Measurements from ENCODE around the gene RUVBL1. TPM values are rescaled to one million over a fixed set of nuclear protein-coding genes. Genes with fewer than 3 reads are reported as not detected.
A peak's percentile ranks its signal among the peaks of the same experiment; 100 is the strongest.

The RUVBL1 gene
- total and polyA plus RNA-seq, 4 donors = 13.3 to 23.1 (median 13.9) TPM

GRCh38 chr3:128145279-128145678 is 21.7 kb upstream of the RUVBL1 start:
- Histone ChIP-seq H3K27me3 (ENCODE audit: control insufficient read depth in 4 of 4, insufficient read depth in 4 of 4, low read length in 3 of 4) (no peaks in the 10 kb centered on the region), H3K9ac (ENCODE audit: low read depth in 1 of 2, low read length in 2 of 2) (no peak overlapping the region), H3K9me3 (ENCODE audit: control insufficient read depth in 4 of 4, low read length in 3 of 4) (no peaks in the 10 kb centered on the region), H3K36me3 (ENCODE audit: control insufficient read depth in 4 of 4, insufficient read depth in 3 of 4, low read depth in 1 of 4, low read length in 3 of 4) (peaks cover 0 to 5% (median under 1%) of the 10 kb centered on the region in 4 donors), H3K4me3 (ENCODE audit: low read depth in 1 of 3, low read length in 3 of 3) (no peak overlapping the region), H3K27ac (ENCODE audit: low read depth in 1 of 2, low read length in 2 of 2) (no peak overlapping the region), H3K4me1 (ENCODE audit: control insufficient read depth in 4 of 4, insufficient read depth in 4 of 4, low read length in 3 of 4) (no peaks in the 10 kb centered on the region)
- WGBS = 80% methylated on average over 6 of the region's 6 CpGs
- TF ChIP-seq HNF4A (conservative IDR thresholded peaks at IDR 0.05) = no peak
- TF ChIP-seq FOXA2 (IDR thresholded peaks at IDR 0.05) = no peak
- no peak for TF ChIP-seq GABPA (IDR thresholded peaks at IDR 0.05 in 1 of 2, conservative IDR thresholded peaks at IDR 0.05 in 1 of 2)
- TF ChIP-seq TAF1 (conservative IDR thresholded peaks at IDR 0.05) = no peak
- TF ChIP-seq MAX (IDR thresholded peaks at IDR 0.05) = no peak
- no peak for TF ChIP-seq ZBTB33 (IDR thresholded peaks at IDR 0.05)
- no peak for TF ChIP-seq YY1 (IDR thresholded peaks at IDR 0.05)
- TF ChIP-seq SP1 (IDR thresholded peaks at IDR 0.05) = no peak
- TF ChIP-seq REST (IDR thresholded peaks at IDR 0.05) = no peak
- no peak for TF ChIP-seq NR2F2 (IDR thresholded peaks at IDR 0.05)
- no peak for TF ChIP-seq RXRA (IDR thresholded peaks at IDR 0.05)
- no peak for TF ChIP-seq JUND (IDR thresholded peaks at IDR 0.05)
- TF ChIP-seq ATF3 (IDR thresholded peaks at IDR 0.05) = no peak
- TF ChIP-seq HNF4G (IDR thresholded peaks at IDR 0.05) = no peak
- no peak for TF ChIP-seq FOXA1 (IDR thresholded peaks at IDR 0.05)
- peak; percentile 35 for DNase-seq (ENCODE audit: low spot score)

GRCh38 chr3:128144512-128145187 is 21.0 kb upstream of the RUVBL1 start:
- TF ChIP-seq YY1 (IDR thresholded peaks at IDR 0.05) (no peak), NR2F2 (IDR thresholded peaks at IDR 0.05) (no peak), ZBTB33 (IDR thresholded peaks at IDR 0.05) (no peak), FOXA2 (IDR thresholded peaks at IDR 0.05) (no peak), RXRA (IDR thresholded peaks at IDR 0.05) (no peak)
- H3K9me3 ChIP-seq (ENCODE audit: control insufficient read depth in 4 of 4, low read length in 3 of 4) = no peaks in the 10 kb centered on the region
- 87% methylated on average over 5 of the region's 5 CpGs for WGBS
- H3K9ac ChIP-seq (ENCODE audit: low read depth in 1 of 2, low read length in 2 of 2) = no peak overlapping the region
- no peak overlapping the region for H3K4me3 ChIP-seq (ENCODE audit: low read depth in 1 of 3, low read length in 3 of 3)
- H3K36me3 ChIP-seq (ENCODE audit: control insufficient read depth in 4 of 4, insufficient read depth in 3 of 4, low read depth in 1 of 4, low read length in 3 of 4) = peaks cover 0 to 5% (median under 1%) of the 10 kb centered on the region in 4 donors
- H3K27me3 ChIP-seq (ENCODE audit: control insufficient read depth in 4 of 4, insufficient read depth in 4 of 4, low read length in 3 of 4) = no peaks in the 10 kb centered on the region
- DNase-seq (ENCODE audit: low spot score) = peak; percentile 27
- no peak overlapping the region for H3K27ac ChIP-seq (ENCODE audit: low read depth in 1 of 2, low read length in 2 of 2)
- no peaks in the 10 kb centered on the region for H3K4me1 ChIP-seq (ENCODE audit: control insufficient read depth in 4 of 4, insufficient read depth in 4 of 4, low read length in 3 of 4)

All from liver (tissue), 9 donors.